Esophagus muscularis mucosa (tissue), 3 donors: ENCODE measurements around the gene CARD8.

Experiments
- CTCF ChIP-seq, 3 experiments: fragments of 200-600 bp in 2 of 3; fragments of 450-650 bp in 1 of 3; sonication (generic) in 2 of 3; IDR thresholded peaks; one replicate each; pipeline ENCODE4 v1.5.1; 2017 to 2019; ENCODE audit warnings: antibody characterized with exemption in 3 of 3, mild to moderate bottlenecking in 2 of 3, moderate library complexity in 1 of 3
- POLR2A ChIP-seq: fragments of 450-650 bp; IDR thresholded peaks from one replicate; pipeline ENCODE4 v1.6.1; 2017; ENCODE audit warnings: antibody characterized with exemption, moderate library complexity, mild to moderate bottlenecking, low read depth

- TF ChIP-seq CTCF (IDR thresholded peaks at IDR 0.05) (peak; percentile 96 to 99 (median 96)), POLR2A (no peak)
Observed at GRCh38 chr19:48290771-48291488, 35.2 kb upstream of the CARD8 start.
